ENCODE results near the gene TPI1.

DNA sequence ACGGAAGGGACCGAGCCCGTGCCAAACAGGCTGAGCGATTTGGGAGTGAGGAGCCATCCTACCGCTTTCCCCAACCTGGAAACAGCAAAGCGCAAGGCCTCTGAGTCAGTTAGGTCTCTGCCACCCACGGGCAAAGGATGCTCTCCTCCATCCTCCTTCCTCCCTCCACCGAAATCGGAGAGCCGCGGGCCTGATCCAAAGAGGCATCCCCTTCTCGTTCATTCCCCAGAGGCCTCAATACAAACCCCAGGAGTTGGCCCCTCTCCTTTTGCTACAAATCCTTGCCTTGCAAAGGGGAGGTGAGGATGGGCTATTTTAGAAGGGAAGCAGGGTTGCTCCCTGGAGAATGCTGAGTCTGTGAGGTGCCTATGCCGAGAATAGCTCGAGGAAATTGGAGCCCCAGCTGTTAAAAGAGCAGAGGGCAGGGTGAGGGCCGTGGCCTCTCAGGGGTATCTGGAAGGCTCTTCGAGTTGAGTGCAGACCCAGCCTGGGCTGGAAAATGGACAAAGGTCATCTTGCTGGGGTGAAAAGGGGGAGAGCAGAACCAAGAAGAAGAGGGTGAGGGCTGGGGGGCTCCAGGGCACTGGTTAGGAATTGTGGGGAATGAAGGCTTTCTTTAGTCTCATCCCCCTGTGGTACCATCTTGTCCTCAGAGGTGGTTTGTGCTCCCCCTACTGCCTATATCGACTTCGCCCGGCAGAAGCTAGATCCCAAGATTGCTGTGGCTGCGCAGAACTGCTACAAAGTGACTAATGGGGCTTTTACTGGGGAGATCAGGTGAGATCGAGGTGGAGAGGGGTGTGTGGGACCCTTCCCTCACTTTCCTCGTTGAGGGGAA is 1.1 kb downstream of the TPI1 start:
- no peak for TF ChIP-seq TCF12 (IDR thresholded peaks at IDR 0.05)
- TF ChIP-seq, protein P1, sequence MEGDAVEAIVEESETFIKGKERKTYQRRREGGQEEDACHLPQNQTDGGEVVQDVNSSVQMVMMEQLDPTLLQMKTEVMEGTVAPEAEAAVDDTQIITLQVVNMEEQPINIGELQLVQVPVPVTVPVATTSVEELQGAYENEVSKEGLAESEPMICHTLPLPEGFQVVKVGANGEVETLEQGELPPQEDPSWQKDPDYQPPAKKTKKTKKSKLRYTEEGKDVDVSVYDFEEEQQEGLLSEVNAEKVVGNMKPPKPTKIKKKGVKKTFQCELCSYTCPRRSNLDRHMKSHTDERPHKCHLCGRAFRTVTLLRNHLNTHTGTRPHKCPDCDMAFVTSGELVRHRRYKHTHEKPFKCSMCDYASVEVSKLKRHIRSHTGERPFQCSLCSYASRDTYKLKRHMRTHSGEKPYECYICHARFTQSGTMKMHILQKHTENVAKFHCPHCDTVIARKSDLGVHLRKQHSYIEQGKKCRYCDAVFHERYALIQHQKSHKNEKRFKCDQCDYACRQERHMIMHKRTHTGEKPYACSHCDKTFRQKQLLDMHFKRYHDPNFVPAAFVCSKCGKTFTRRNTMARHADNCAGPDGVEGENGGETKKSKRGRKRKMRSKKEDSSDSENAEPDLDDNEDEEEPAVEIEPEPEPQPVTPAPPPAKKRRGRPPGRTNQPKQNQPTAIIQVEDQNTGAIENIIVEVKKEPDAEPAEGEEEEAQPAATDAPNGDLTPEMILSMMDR (IDR thresholded peaks at IDR 0.05) = peak; percentile 36
- no peak for TF ChIP-seq GABPA (IDR thresholded peaks at IDR 0.05; ENCODE audit: low read depth)
- TF ChIP-seq SIN3A (IDR thresholded peaks at IDR 0.05; ENCODE audit: borderline replicate concordance, low read depth, low read length) = no peak
- no peak for TF ChIP-seq RAD21 (IDR thresholded peaks at IDR 0.05; ENCODE audit: low read length)
- TF ChIP-seq NRF1 (IDR thresholded peaks at IDR 0.05; ENCODE audit: low read depth, low read length) = no peak
- TF ChIP-seq JUND (IDR thresholded peaks at IDR 0.05) = no peak
- no peak for TF ChIP-seq FOXJ3 (CRISPR knock-in tag; IDR thresholded peaks at IDR 0.05)
- no peak for TF ChIP-seq POLR2AphosphoS5 (IDR thresholded peaks at IDR 0.05; ENCODE audit: low read depth, low read length)

All from SK-N-SH (cell line).